HCT116 (cell line): ENCODE results near the gene DAPK2. TPM values are rescaled to one million over a fixed set of nuclear protein-coding genes. Genes with fewer than 3 reads are reported as not detected.

Experiments used
- ATAC-seq: fragments of 200-7000 bp; cut with Tn5 transposase; 2 replicates; pipeline ENCODE4 v1.9.1; 2020; ENCODE audit warnings: mild to moderate bottlenecking, moderate library complexity
- BruUV-seq: library from RNA; stranded (reverse); fragments of 400-500 nt; replicated peaks from 2 replicates; lab custom pipeline; 2021; lab: Mats Ljungman, UMichigan
- CTCF ChIA-PET: fragments of 300-600 bp; sonication (Branson Sonifier 250); formaldehyde crosslinking; loops from one replicate; lab custom pipeline; 2021; ENCODE audit warnings: antibody characterized with exemption; lab: Charles Lee
- POLR2A ChIA-PET: fragments of 300-600, 350-600 bp; sonication (Branson Sonifier 250); formaldehyde crosslinking; loops from one replicate; lab custom pipeline; 2021; ENCODE audit warnings: antibody characterized with exemption; lab: Charles Lee
- RAD21 ChIA-PET, 2 experiments: fragments of 300-600 bp; sonication (Branson Sonifier 250); formaldehyde crosslinking; loops; one replicate each; lab custom pipeline; 2023; ENCODE audit warnings: low total read pairs in 2 of 2; ENCODE audit not compliant: uncharacterized antibody in 2 of 2, unreplicated experiment in 2 of 2, low non-redundant PET in 1 of 2; lab: Charles Lee
- DNase-seq: peaks from one replicate; pipeline ENCODE4 v3.0.0-alpha.2; 2010; ENCODE audit warnings: low read depth, low spot score
- H2AFZ ChIP-seq: fragments of 200-600 bp; shearing (Covaris generic), sonication (generic); 2 replicates; pipeline ENCODE4 v1.6.1; 2017; ENCODE audit warnings: low read depth, mixed run types, mixed read lengths, antibody characterized with exemption, low read length; ENCODE audit not compliant: poor library complexity, severe bottlenecking
- H3K27ac ChIP-seq: 2 replicates; pipeline ENCODE4 v1.5.1; 2012; ENCODE audit warnings: low read depth, low read length
- H3K27me3 ChIP-seq: fragments of 200-600 bp; sonication (generic); 2 replicates; pipeline ENCODE4 v1.6.1; 2016; ENCODE audit warnings: mixed run types, low read length, mixed read lengths; ENCODE audit not compliant: insufficient read depth
- H3K36me3 ChIP-seq, 2 experiments: fragments of 200-500 bp in 1 of 2; fragments of 200-600 bp in 1 of 2; sonication (Bioruptor generic) in 1 of 2; sonication (generic) in 1 of 2; 2 replicates each; pipeline versions ENCODE4 v1.5.1 to v1.6.1; 2014 to 2016; ENCODE audit warnings: low read length in 2 of 2, inconsistent platforms in 1 of 2, mixed read lengths in 1 of 2, mixed run types in 1 of 2; ENCODE audit not compliant: insufficient read depth in 2 of 2, control insufficient read depth in 1 of 2
- H3K4me1 ChIP-seq, 2 experiments: fragments of 200-600 bp in 1 of 2; sonication (generic) in 1 of 2; 2 replicates each; pipeline versions ENCODE4 v1.5.1 to v1.6.1; 2012 to 2017; ENCODE audit warnings: low read length in 2 of 2, inconsistent platforms in 1 of 2, mild to moderate bottlenecking in 1 of 2, mixed read lengths in 1 of 2, mixed run types in 1 of 2, moderate library complexity in 1 of 2; ENCODE audit not compliant: insufficient read depth in 2 of 2, control insufficient read depth in 1 of 2
- H3K4me2 ChIP-seq: fragments of 200-600 bp; sonication (generic); 2 replicates; pipeline ENCODE4 v1.6.1; 2017; ENCODE audit warnings: mixed run types, low read length, mixed read lengths
- H3K4me3 ChIP-seq, 2 experiments: fragments of 200-600 bp in 1 of 2; sonication (generic) in 1 of 2; replicated peaks in 1 of 2; 2 replicates each; pipeline ENCODE4 v1.5.1; 2011 to 2016; ENCODE audit warnings: low read length in 2 of 2, control low read depth in 1 of 2, low read depth in 1 of 2, mild to moderate bottlenecking in 1 of 2, mixed read lengths in 1 of 2, mixed run types in 1 of 2
- H3K79me2 ChIP-seq: fragments of 200-600 bp; sonication (generic); 2 replicates; pipeline ENCODE4 v1.6.1; 2017; ENCODE audit warnings: mild to moderate bottlenecking, mixed run types, low read length, moderate library complexity, mixed read lengths; ENCODE audit not compliant: insufficient read depth
- H3K9ac ChIP-seq: fragments of 200-600 bp; sonication (generic); 2 replicates; pipeline ENCODE4 v1.6.1; 2016; ENCODE audit warnings: low read length, mixed read lengths
- H3K9me2 ChIP-seq: fragments of 200-600 bp; sonication (generic), shearing (Covaris generic); 2 replicates; pipeline ENCODE4 v1.6.1; 2017; ENCODE audit warnings: mixed run types, mild to moderate bottlenecking, moderate library complexity; ENCODE audit not compliant: insufficient read depth
- H3K9me3 ChIP-seq, 2 experiments: fragments of 200-500 bp in 1 of 2; fragments of 200-600 bp in 1 of 2; sonication (Bioruptor generic) in 1 of 2; sonication (generic) in 1 of 2; 2 replicates each; pipeline ENCODE4 v1.6.1; 2014 to 2017; ENCODE audit warnings: low read length in 2 of 2, mixed read lengths in 2 of 2, inconsistent platforms in 1 of 2, low read depth in 1 of 2, mild to moderate bottlenecking in 1 of 2, mixed run types in 1 of 2, moderate library complexity in 1 of 2; ENCODE audit not compliant: control insufficient read depth in 1 of 2, insufficient read depth in 1 of 2
- H4K20me1 ChIP-seq: fragments of 200-600 bp; sonication (generic), shearing (Covaris generic); 2 replicates; pipeline ENCODE4 v1.6.1; 2017; ENCODE audit warnings: mixed run types, mild to moderate bottlenecking, moderate library complexity; ENCODE audit not compliant: insufficient read depth
- CBX3 ChIP-seq: IDR thresholded peaks from 2 replicates; pipeline ENCODE4 v1.6.1; 2012; ENCODE audit warnings: low read depth
- CTCF ChIP-seq, 3 experiments: fragments of 200-600 bp in 1 of 3; sonication (generic) in 1 of 3; IDR thresholded peaks in 2 of 3; conservative IDR thresholded peaks in 1 of 3; 2 replicates each; pipeline ENCODE4 v1.5.1; 2012 to 2017; ENCODE audit warnings: low read depth in 2 of 3, low read length in 2 of 3, antibody characterized with exemption in 1 of 3, borderline replicate concordance in 1 of 3, control low read depth in 1 of 3, mild to moderate bottlenecking in 1 of 3, mixed read lengths in 1 of 3, mixed run types in 1 of 3, moderate library complexity in 1 of 3; ENCODE audit not compliant: insufficient read depth in 1 of 3
- EGR1 ChIP-seq: IDR thresholded peaks from 2 replicates; pipeline ENCODE4 v1.6.1; 2012; ENCODE audit warnings: low read depth
- EZH2 ChIP-seq: fragments of 200-600 bp; sonication (generic); IDR thresholded peaks from 2 replicates; pipeline ENCODE4 v1.6.1; 2017; ENCODE audit warnings: antibody characterized with exemption, mixed run types
- FOSL1 ChIP-seq: IDR thresholded peaks from 2 replicates; pipeline ENCODE4 v1.6.1; 2012; ENCODE audit warnings: low read depth
- JUND ChIP-seq: IDR thresholded peaks from 2 replicates; pipeline ENCODE4 v1.6.1; 2012
- MAX ChIP-seq: IDR thresholded peaks from 2 replicates; pipeline ENCODE4 v1.6.1; 2012
- RAD21 ChIP-seq: IDR thresholded peaks from 2 replicates; pipeline ENCODE4 v1.6.1; 2012; ENCODE audit warnings: low read depth, mild to moderate bottlenecking
- SIN3A ChIP-seq: IDR thresholded peaks from 2 replicates; pipeline ENCODE4 v1.6.1; 2012; ENCODE audit warnings: low read depth
- SRF ChIP-seq: IDR thresholded peaks from 2 replicates; pipeline ENCODE4 v1.6.1; 2012; ENCODE audit warnings: low read depth
- intact Hi-C: fragments of 100-400 bp; cut with micrococcal nuclease; formaldehyde crosslinking; loops from 2 replicates; pipeline ENCODE4 v1.10.0; 2022
- total RNA-seq: library from RNA; stranded (reverse); gene quantifications from one replicate; pipeline ENCODE4 v1.2.1, GENCODE V29; 2021; ENCODE audit not compliant: unreplicated experiment

The DAPK2 gene
- total RNA-seq, 1 experiment from 2014 or later, result 4.8 TPM

DNA sequence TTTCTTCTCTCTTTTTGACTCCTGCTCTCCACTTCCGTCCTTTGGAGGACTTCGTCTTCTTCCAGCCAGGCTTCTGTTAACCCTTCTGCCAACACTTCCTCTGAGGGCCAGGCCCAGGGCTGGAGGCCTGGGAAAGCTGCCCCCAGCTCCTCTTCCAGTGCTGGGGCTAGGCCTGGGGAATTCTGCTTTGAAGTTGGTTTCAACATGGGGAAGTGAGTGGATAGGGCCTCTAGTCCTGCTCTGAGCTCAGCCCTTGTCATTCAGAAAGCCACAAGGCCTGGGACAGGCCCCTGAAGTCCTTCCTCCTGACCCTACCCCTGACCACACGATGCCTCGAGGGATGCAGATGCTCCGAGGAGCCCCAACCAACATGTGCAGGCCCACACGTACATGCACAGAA is 158.7 kb downstream of the DAPK2 start:
- ATAC-seq (no peak), DNase-seq (no peak)
- ChIA-PET POLR2A (no interaction called here), CTCF (no interaction called here), RAD21 (no interaction called here)
- Histone ChIP-seq H3K9me2 (no peaks in the 10 kb centered on the region), H3K4me2 (no peak overlapping the region), H3K4me1 (peaks cover 0 to 6% of the 10 kb centered on the region in 2 experiments; a peak in 2 of 4 replicates), H4K20me1 (no peaks in the 10 kb centered on the region), H3K27me3 (no peaks in the 10 kb centered on the region), H3K36me3 (no peaks in the 10 kb centered on the region), H3K9ac (no peak overlapping the region), H3K9me3 (no peaks in the 10 kb centered on the region), H2AFZ (no peak overlapping the region), H3K79me2 (no peaks in the 10 kb centered on the region), H3K27ac (no peak overlapping the region), H3K4me3 (no peak overlapping the region)
- no peak for TF ChIP-seq CBX3
- TF ChIP-seq SRF, result no peak
- no peak for TF ChIP-seq EGR1
- TF ChIP-seq CTCF (IDR thresholded peaks at IDR 0.05 in 2 of 3, conservative IDR thresholded peaks at IDR 0.05 in 1 of 3; ENCODE audit: borderline replicate concordance in 1 of 3, insufficient read depth in 1 of 3, low read depth in 2 of 3, low read length in 2 of 3), result no peak
- TF ChIP-seq EZH2, result no peak
- TF ChIP-seq MAX, result no peak
- BruUV-seq, result no TSS peak
- intact Hi-C loops, result no loop called here

DNA sequence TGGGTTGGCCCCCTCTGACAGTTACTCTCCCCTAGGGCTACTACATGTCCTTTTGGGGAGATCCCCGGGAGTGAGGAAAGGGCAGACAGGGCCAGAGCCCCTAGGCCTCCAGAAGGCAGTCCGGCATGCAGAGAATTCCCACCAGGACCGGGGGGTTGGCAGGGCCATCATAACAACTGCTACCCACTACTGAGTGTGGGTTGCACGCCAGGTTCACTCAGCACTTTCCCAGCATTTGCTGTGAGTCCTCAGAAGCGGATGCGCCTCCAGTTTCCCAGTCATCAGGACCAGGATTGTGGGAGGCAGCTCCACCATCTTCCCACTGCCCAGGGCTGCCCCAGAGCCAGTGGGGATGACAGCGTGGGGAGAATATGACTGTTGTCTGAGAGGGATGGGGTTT is 161.3 kb downstream of the DAPK2 start:
- Histone ChIP-seq H3K9me3 (no peaks in the 10 kb centered on the region), H3K36me3 (no peaks in the 10 kb centered on the region), H3K4me1 (no peaks in the 10 kb centered on the region), H3K79me2 (no peaks in the 10 kb centered on the region), H2AFZ (no peak overlapping the region), H3K9me2 (no peaks in the 10 kb centered on the region), H3K9ac (no peak overlapping the region), H3K4me2 (no peak overlapping the region), H3K27ac (no peak overlapping the region), H4K20me1 (no peaks in the 10 kb centered on the region), H3K27me3 (no peaks in the 10 kb centered on the region), H3K4me3 (no peak overlapping the region)
- BruUV-seq, result no TSS peak
- DNase-seq (no peak), ATAC-seq (no peak)
- intact Hi-C loops, result no loop called here
- CTCF ChIA-PET, result no interaction called here
- no peak for TF ChIP-seq RAD21
- no peak for TF ChIP-seq SIN3A
- no peak for TF ChIP-seq CTCF (IDR thresholded peaks at IDR 0.05 in 2 of 3, conservative IDR thresholded peaks at IDR 0.05 in 1 of 3; ENCODE audit: borderline replicate concordance in 1 of 3, insufficient read depth in 1 of 3, low read depth in 2 of 3, low read length in 2 of 3)
- no peak for TF ChIP-seq JUND
- no peak for TF ChIP-seq FOSL1
- no peak for TF ChIP-seq EZH2
- POLR2A ChIA-PET, result no interaction called here
- RAD21 ChIA-PET, result no interaction called here
